K562 (cell line): ENCODE results near the gene SCARF2. TPM values are rescaled to one million over a fixed set of nuclear protein-coding genes. Genes with fewer than 3 reads are reported as not detected.

Experiments used
- BCLAF1 ChIP-seq, 2 experiments: fragments of 450-650 bp in 1 of 2; IDR thresholded peaks; 2 replicates each; pipeline ENCODE4 v1.6.1; 2011 to 2017; ENCODE audit warnings: low read depth in 2 of 2, antibody characterized with exemption in 1 of 2, borderline replicate concordance in 1 of 2, low read length in 1 of 2, mild to moderate bottlenecking in 1 of 2, mixed read lengths in 1 of 2; ENCODE audit not compliant: control insufficient read depth in 1 of 2
- E2F1 ChIP-seq: sonication (generic); formaldehyde crosslinking; IDR thresholded peaks from 2 replicates; pipeline ENCODE4 v1.8.1; 2023; ENCODE audit warnings: mild to moderate bottlenecking, missing genetic modification reagents, moderate library complexity
- GTF2A2 ChIP-seq: IDR thresholded peaks from 2 replicates; pipeline ENCODE4 v1.6.1; 2016; ENCODE audit warnings: mild to moderate bottlenecking, missing genetic modification characterization, missing compliant biosample characterization
- HMG20B ChIP-seq: fragments of 250-450 bp; sonication (Bioruptor Pico); IDR thresholded peaks from 2 replicates; pipeline ENCODE4 v1.5.0; 2021; ENCODE audit warnings: mild to moderate bottlenecking
- NUFIP1 ChIP-seq: fragments of 450-650 bp; IDR thresholded peaks from 2 replicates; pipeline ENCODE4 v1.6.1; 2018; ENCODE audit not compliant: partially characterized antibody
- TAF1 ChIP-seq: IDR thresholded peaks from 2 replicates; pipeline ENCODE4 v1.6.1; 2011; ENCODE audit warnings: mild to moderate bottlenecking, low read length, moderate library complexity; ENCODE audit not compliant: insufficient read depth, control insufficient read depth, severe bottlenecking; ENCODE audit errors: extremely low read depth
- TCF7L2 ChIP-seq: fragments of 150-350 bp; IDR thresholded peaks from 2 replicates; pipeline ENCODE4 v1.6.1; 2016; ENCODE audit warnings: low read depth, mild to moderate bottlenecking, low read length, moderate library complexity
- TOE1 ChIP-seq, 2 experiments: fragments of 450-650 bp in 1 of 2; sonication (generic) in 1 of 2; formaldehyde crosslinking in 1 of 2; IDR thresholded peaks; 2 replicates each; pipeline versions ENCODE4 v1.7.1 to v1.8.0; 2016 to 2022; ENCODE audit warnings: borderline replicate concordance in 2 of 2, mild to moderate bottlenecking in 2 of 2, antibody characterized with exemption in 1 of 2, inconsistent platforms in 1 of 2, low read depth in 1 of 2, missing genetic modification reagents in 1 of 2, moderate library complexity in 1 of 2
- ZHX1 ChIP-seq: fragments of 150-350 bp; conservative IDR thresholded peaks from 2 replicates; pipeline ENCODE4 v1.6.1; 2014; ENCODE audit warnings: low read length
- ZMIZ1 ChIP-seq, 2 experiments: fragments of 150-350 bp in 1 of 2; IDR thresholded peaks; 2 replicates each; pipeline ENCODE4 v1.6.1; 2012 to 2016; ENCODE audit warnings: low read depth in 2 of 2, low read length in 2 of 2, mild to moderate bottlenecking in 1 of 2, moderate library complexity in 1 of 2
- ZNF184 ChIP-seq: sonication (generic); formaldehyde crosslinking; IDR thresholded peaks from 2 replicates; pipeline ENCODE4 v1.5.0; 2020; ENCODE audit warnings: missing genetic modification reagents
- polyA plus RNA-seq, 8 experiments: library from polyadenylated mRNA; depleted of rRNA in 4 of 8; stranded (reverse) in 5 of 8; unstranded in 3 of 8; fragments of >200 nt; fragmentation: Nextera tagmentation in 2 of 8; fragmentation: Illumina TruSeq in 1 of 8; extraction: Ambion mirVana in 2 of 8; extraction: Trizol in 1 of 8; gene quantifications; 2 replicates each; pipeline versions ENCODE4 v1.2.1 to v1.2.3, GENCODE V29; 2011 to 2014; ENCODE audit warnings: inconsistent platforms in 1 of 8, missing spikeins in 1 of 8
- total RNA-seq, 7 experiments: library from RNA; depleted of rRNA in 6 of 7; stranded (reverse); fragments of >200 nt in 6 of 7; fragmentation: Illumina TruSeq in 2 of 7; extraction: Trizol in 2 of 7; gene quantifications; 2 replicates each; pipeline versions ENCODE4 v1.2.1 to v1.2.3, GENCODE V29; 2011 to 2021; ENCODE audit warnings: low replicate concordance in 1 of 7

The SCARF2 gene
- total and polyA plus RNA-seq, 9 of the 15 experiments (the other 6 are each of a cell fraction or from before 2014, with no cell fraction given) = 0.06 to 0.32 (median 0.21) TPM; not detected in 5

- peak; percentile 96 for TF ChIP-seq TAF1
- no peak for TF ChIP-seq TOE1 (IDR thresholded peaks at IDR 0.05; ENCODE audit: borderline replicate concordance)
- no peak for TF ChIP-seq TOE1 (CRISPR knock-in tag; IDR thresholded peaks at IDR 0.05; ENCODE audit: borderline replicate concordance, low read depth)
- no peak for TF ChIP-seq NUFIP1
- TF ChIP-seq ZMIZ1 (IDR thresholded peaks at IDR 0.05; ENCODE audit: low read depth in 2 of 2, low read length in 2 of 2) = peak in 1 of 2 experiments; percentile 61; a peak in 2 of 4 replicates
- peak in 1 of 2 experiments; percentile 88; a peak in 2 of 4 replicates for TF ChIP-seq BCLAF1 (IDR thresholded peaks at IDR 0.05; ENCODE audit: borderline replicate concordance in 1 of 2, control insufficient read depth in 1 of 2, low read depth in 2 of 2, low read length in 1 of 2)
- TF ChIP-seq ZHX1 = peak; percentile 69; the same call in 1 of the 2 replicates
- TF ChIP-seq ZNF184 (CRISPR knock-in tag) = no peak
- no peak for TF ChIP-seq TCF7L2
- TF ChIP-seq HMG20B (CRISPR knock-in tag) = no peak
- TF ChIP-seq GTF2A2 (tag) = 0 out of 2 replicates have a peak, but pooled peaks have one; percentile 59
- peak; percentile 98 for TF ChIP-seq E2F1 (CRISPR knock-in tag)
Observed at GRCh38 chr22:20393705-20394476, 43.7 kb downstream of the SCARF2 start, which contains the start of gene ZNF74 (continued).
